Activated B cell treated with CpG ODN at 0.5 μM for 24 hours (primary cell): ENCODE measurements around the gene CHD6. TPM values are rescaled to one million over a fixed set of nuclear protein-coding genes. Genes with fewer than 3 reads are reported as not detected.

Experiments used
- ATAC-seq: fragments of 200-7000 bp; cut with Tn5 transposase; one replicate; pipeline ENCODE4 v1.10.0; 2021; ENCODE audit warnings: low read depth, mild to moderate bottlenecking, moderate library complexity
- CTCF ChIA-PET: fragments of 350-600 bp; sonication (Branson Sonifier 250); formaldehyde crosslinking; loops from one replicate; lab custom pipeline; 2021; ENCODE audit warnings: antibody characterized with exemption; lab: Charles Lee
- POLR2A ChIA-PET: fragments of 350-600 bp; sonication (Branson Sonifier 250); formaldehyde crosslinking; loops from one replicate; lab custom pipeline; 2021; ENCODE audit warnings: antibody characterized with exemption; lab: Charles Lee
- DNase-seq: peaks from one replicate; pipeline ENCODE4 v3.0.0; 2022
- H3K27ac Mint-ChIP-seq: one replicate; pipeline ENCODE4 v1.8.0; 2020; ENCODE audit warnings: mixed read lengths
- H3K27me3 Mint-ChIP-seq: one replicate; pipeline ENCODE4 v1.8.0; 2021; ENCODE audit warnings: mixed read lengths
- H3K36me3 Mint-ChIP-seq: one replicate; pipeline ENCODE4 v1.8.0; 2021; ENCODE audit warnings: low read depth, mixed read lengths
- H3K4me1 Mint-ChIP-seq: one replicate; pipeline ENCODE4 v1.8.0; 2021; ENCODE audit warnings: mixed read lengths
- H3K4me3 Mint-ChIP-seq: one replicate; pipeline ENCODE4 v1.8.0; 2020; ENCODE audit warnings: mild to moderate bottlenecking, mixed read lengths
- H3K9me3 Mint-ChIP-seq: one replicate; pipeline ENCODE4 v1.8.0; 2020; ENCODE audit warnings: mixed read lengths
- intact Hi-C: fragments of 100-400 bp; cut with micrococcal nuclease; formaldehyde crosslinking; loops from one replicate; pipeline ENCODE4 v1.15.1; 2024
- total RNA-seq: library from RNA; stranded (reverse); gene quantifications from 2 replicates; pipeline ENCODE4 v1.2.3, GENCODE V29; 2022
- TF ChIP-seq, protein P1 (sequence below): fragments of 200-600 bp; IDR thresholded peaks from one replicate; pipeline ENCODE4 v1.8.0; 2022; ENCODE audit warnings: antibody characterized with exemption, mild to moderate bottlenecking

The CHD6 gene
- total RNA-seq, 1 donor from 2014 or later, result 59.9 TPM

GRCh38 chr20:41470362-41471095, 147.6 kb downstream of the CHD6 start:
- intact Hi-C loops, result no loop called here
- POLR2A ChIA-PET, result no interaction called here
- Mint-ChIP-seq H3K4me3 (no peak overlapping the region), H3K27me3 (no peaks in the 10 kb centered on the region), H3K4me1 (peaks cover 3% of the 10 kb centered on the region), H3K27ac (no peak overlapping the region), H3K36me3 (peaks cover 85% of the 10 kb centered on the region), H3K9me3 (no peaks in the 10 kb centered on the region)
- DNase-seq (no peak), ATAC-seq (no peak)
- CTCF ChIA-PET, result no interaction called here
- TF ChIP-seq, protein P1, sequence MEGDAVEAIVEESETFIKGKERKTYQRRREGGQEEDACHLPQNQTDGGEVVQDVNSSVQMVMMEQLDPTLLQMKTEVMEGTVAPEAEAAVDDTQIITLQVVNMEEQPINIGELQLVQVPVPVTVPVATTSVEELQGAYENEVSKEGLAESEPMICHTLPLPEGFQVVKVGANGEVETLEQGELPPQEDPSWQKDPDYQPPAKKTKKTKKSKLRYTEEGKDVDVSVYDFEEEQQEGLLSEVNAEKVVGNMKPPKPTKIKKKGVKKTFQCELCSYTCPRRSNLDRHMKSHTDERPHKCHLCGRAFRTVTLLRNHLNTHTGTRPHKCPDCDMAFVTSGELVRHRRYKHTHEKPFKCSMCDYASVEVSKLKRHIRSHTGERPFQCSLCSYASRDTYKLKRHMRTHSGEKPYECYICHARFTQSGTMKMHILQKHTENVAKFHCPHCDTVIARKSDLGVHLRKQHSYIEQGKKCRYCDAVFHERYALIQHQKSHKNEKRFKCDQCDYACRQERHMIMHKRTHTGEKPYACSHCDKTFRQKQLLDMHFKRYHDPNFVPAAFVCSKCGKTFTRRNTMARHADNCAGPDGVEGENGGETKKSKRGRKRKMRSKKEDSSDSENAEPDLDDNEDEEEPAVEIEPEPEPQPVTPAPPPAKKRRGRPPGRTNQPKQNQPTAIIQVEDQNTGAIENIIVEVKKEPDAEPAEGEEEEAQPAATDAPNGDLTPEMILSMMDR, result no peak

DNA sequence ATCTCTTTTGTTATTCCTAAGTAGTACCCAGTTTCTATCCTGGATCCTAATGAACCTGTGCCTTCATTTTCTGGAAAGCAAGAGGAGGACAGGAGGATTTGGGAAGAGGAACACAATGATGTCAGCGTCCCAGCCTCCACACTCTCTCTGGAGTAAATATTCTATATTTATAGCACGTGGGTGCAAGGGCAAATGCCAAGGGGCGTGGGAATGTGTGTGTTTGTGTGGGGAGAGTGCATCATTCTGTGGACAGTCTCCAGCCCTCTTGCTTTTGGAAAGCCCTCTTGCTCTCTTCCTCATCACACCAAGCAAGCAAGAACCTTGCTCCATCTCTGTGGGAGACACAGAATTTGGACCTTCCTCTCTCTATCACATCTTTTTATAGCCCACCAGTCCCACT, 148.3 kb downstream of the CHD6 start:
- Mint-ChIP-seq H3K4me3 (no peak overlapping the region), H3K36me3 (peaks cover 85% of the 10 kb centered on the region), H3K27ac (no peak overlapping the region), H3K9me3 (peaks cover 2% of the 10 kb centered on the region), H3K4me1 (no peaks in the 10 kb centered on the region), H3K27me3 (no peaks in the 10 kb centered on the region)
- ChIA-PET CTCF (no interaction called here), POLR2A (no interaction called here)
- ATAC-seq (no peak), DNase-seq (no peak)
- TF ChIP-seq, protein P1, result no peak
- intact Hi-C loops, result no loop called here

DNA sequence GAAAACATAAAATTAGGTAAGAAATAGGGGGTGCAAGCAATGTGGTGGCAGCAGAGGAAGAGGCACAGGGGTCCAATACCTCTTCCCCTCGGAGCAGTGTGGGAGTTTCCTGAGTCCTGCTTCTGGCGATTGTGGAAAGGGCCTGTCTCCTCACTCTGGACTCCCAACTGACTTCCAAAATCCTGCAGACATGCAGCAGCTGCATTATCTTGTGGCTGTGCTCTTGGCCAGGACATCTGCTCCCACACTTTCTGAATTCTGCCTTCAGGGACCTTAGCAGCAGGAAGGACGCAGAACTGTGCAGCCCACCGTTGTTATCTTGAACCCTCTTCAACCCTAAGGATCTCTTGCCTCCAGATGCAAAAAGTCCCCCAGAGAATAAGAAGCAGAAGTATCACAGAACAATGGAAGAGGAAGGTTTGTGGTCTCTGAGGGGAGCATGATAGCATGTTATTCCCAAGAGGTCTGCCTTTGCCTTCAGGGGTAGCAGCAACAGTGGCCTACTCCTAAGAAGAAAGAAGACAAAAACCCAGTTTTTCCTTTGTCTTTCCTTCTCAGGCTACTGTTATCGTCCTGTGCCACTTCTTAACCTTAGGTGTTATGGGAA, 149.1 kb downstream of the CHD6 start:
- intact Hi-C loops, result no loop called here
- ChIA-PET POLR2A (no interaction called here), CTCF (no interaction called here)
- TF ChIP-seq, protein P1, result no peak
- H3K27ac Mint-ChIP-seq, result no peak overlapping the region
- H3K9me3 Mint-ChIP-seq, result peaks cover 2% of the 10 kb centered on the region
- H3K4me3 Mint-ChIP-seq, result no peak overlapping the region
- peaks cover 86% of the 10 kb centered on the region for H3K36me3 Mint-ChIP-seq
- no peaks in the 10 kb centered on the region for H3K27me3 Mint-ChIP-seq
- no peak for DNase-seq
- no peaks in the 10 kb centered on the region for H3K4me1 Mint-ChIP-seq
- no peak for ATAC-seq

- intact Hi-C loops, result no loop called here
- ChIA-PET POLR2A (no interaction called here), CTCF (no interaction called here)
- no peak overlapping the region for H3K4me3 Mint-ChIP-seq
- TF ChIP-seq, protein P1, result no peak
- H3K9me3 Mint-ChIP-seq, result peaks cover 2% of the 10 kb centered on the region
- ATAC-seq (no peak), DNase-seq (no peak)
- no peaks in the 10 kb centered on the region for H3K27me3 Mint-ChIP-seq
- no peak overlapping the region for H3K27ac Mint-ChIP-seq
- H3K4me1 Mint-ChIP-seq, result no peaks in the 10 kb centered on the region
- H3K36me3 Mint-ChIP-seq, result peaks cover 78% of the 10 kb centered on the region
These were observed 150.5 kb downstream of the CHD6 start for GRCh38 chr20:41467690-41468089.

DNA sequence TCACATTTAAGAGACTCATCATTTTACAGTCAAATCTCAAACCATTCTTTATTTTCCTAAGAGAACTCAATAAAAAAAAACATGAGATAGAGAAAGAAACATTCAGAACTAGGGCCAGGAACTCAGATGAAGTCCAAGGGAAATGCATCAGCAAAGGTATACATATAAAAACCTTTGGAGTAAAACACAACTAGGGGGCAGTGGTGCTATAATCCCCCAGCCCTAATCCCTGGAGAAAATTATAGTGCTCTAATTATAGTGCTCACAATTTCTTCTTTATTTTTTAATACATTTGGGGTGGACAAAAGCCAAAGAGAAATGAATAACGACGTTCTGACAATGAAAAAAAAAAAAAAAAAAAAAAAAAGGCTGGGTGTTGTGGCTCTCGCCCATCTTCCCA, 151.0 kb downstream of the CHD6 start:
- no peaks in the 10 kb centered on the region for H3K27me3 Mint-ChIP-seq
- no peaks in the 10 kb centered on the region for H3K4me1 Mint-ChIP-seq
- no peak overlapping the region for H3K4me3 Mint-ChIP-seq
- ChIA-PET POLR2A (no interaction called here), CTCF (no interaction called here)
- no peak for ATAC-seq
- intact Hi-C loops, result no loop called here
- no peak overlapping the region for H3K27ac Mint-ChIP-seq
- TF ChIP-seq, protein P1, result no peak
- peaks cover 2% of the 10 kb centered on the region for H3K9me3 Mint-ChIP-seq
- H3K36me3 Mint-ChIP-seq, result peaks cover 77% of the 10 kb centered on the region
- no peak for DNase-seq
